Suprapubic skin (tissue), 4 donors: Measurements from ENCODE around the gene CNTNAP3. TPM values are rescaled to one million over a fixed set of nuclear protein-coding genes. Genes with fewer than 3 reads are reported as not detected.
"Not testable (repeated sequence)": the region's sequence is repeated elsewhere in the genome, so short reads cannot be mapped to it uniquely, and the experiment has no call there.

Experiments used
- DNase-seq, 2 donors: peaks; one replicate each; pipeline ENCODE4 v3.0.0-alpha.2; 2019; ENCODE audit warnings: low spot score in 2 of 2
- H3K27ac ChIP-seq: fragments of 200-600 bp; sonication (generic); one replicate; pipeline ENCODE4 v1.5.1; 2019
- H3K27me3 ChIP-seq: fragments of 200-600 bp; sonication (generic); one replicate; pipeline ENCODE4 v1.5.1; 2019
- H3K36me3 ChIP-seq: fragments of 200-600 bp; sonication (generic); one replicate; pipeline ENCODE4 v1.5.1; 2019
- H3K4me1 ChIP-seq: fragments of 200-600 bp; sonication (generic); one replicate; pipeline ENCODE4 v1.5.1; 2019
- H3K4me3 ChIP-seq: fragments of 200-600 bp; sonication (generic); one replicate; pipeline ENCODE4 v1.5.1; 2019; ENCODE audit warnings: mild to moderate bottlenecking
- H3K9me3 ChIP-seq: fragments of 200-600 bp; sonication (generic); one replicate; pipeline ENCODE4 v1.5.1; 2019
- WGBS: methylation state at CpG from one replicate; pipeline ENCODE4 v1.1.5; 2018; 5-methylcytosine and 5-hydroxymethylcytosine counted together
- total RNA-seq, 4 donors: library from RNA; depleted of rRNA; stranded (reverse); fragments of >200 nt; gene quantifications; one replicate each; pipeline ENCODE4 v1.1.0, GENCODE V29; 2016

The CNTNAP3 gene
- total RNA-seq = 10 to 100 TPM; 21.0 to 91.9 (median 27.3) TPM

- H3K36me3 ChIP-seq, H3K9me3 ChIP-seq, H3K4me1 ChIP-seq, H3K27ac ChIP-seq, H3K4me3 ChIP-seq, DNase-seq, H3K27me3 ChIP-seq: not testable (repeated sequence)
- no CpG with 5 or more reads among the region's 42 CpGs for WGBS
Measured at GRCh38 chr9:39287980-39288379, at the start of gene CNTNAP3. Gene CNTNAP3, minus strand, starts transcription at chr9:39288167. Its CDS starts 103 bp downstream, at chr9:39288064.

- H3K4me3 ChIP-seq, H3K4me1 ChIP-seq, H3K9me3 ChIP-seq, DNase-seq, H3K27ac ChIP-seq, H3K36me3 ChIP-seq, H3K27me3 ChIP-seq: not testable (repeated sequence)
- no CpG with 5 or more reads among the region's 4 CpGs for WGBS
Measured at GRCh38 chr9:39279995-39280394, 8.0 kb downstream of the CNTNAP3 start.

GRCh38 chr9:39242513-39242912 is 45.5 kb downstream of the CNTNAP3 start:
- H3K27me3 ChIP-seq, H3K4me3 ChIP-seq, H3K27ac ChIP-seq, DNase-seq, H3K36me3 ChIP-seq, H3K9me3 ChIP-seq, H3K4me1 ChIP-seq: not testable (repeated sequence)
- WGBS = no CpG with 5 or more reads among the region's 4 CpGs

- H3K36me3 ChIP-seq, H3K9me3 ChIP-seq, H3K27me3 ChIP-seq, H3K4me1 ChIP-seq, H3K4me3 ChIP-seq, H3K27ac ChIP-seq, DNase-seq: not testable (repeated sequence)
- no CpG with 5 or more reads among the region's 12 CpGs for WGBS
Measured at GRCh38 chr9:39232130-39232991, 55.6 kb downstream of the CNTNAP3 start.

- DNase-seq, H3K4me1 ChIP-seq, H3K4me3 ChIP-seq, H3K27me3 ChIP-seq, H3K27ac ChIP-seq, H3K36me3 ChIP-seq, H3K9me3 ChIP-seq: not testable (repeated sequence)
- no CpG with 5 or more reads among the region's 1 CpG for WGBS
Measured at GRCh38 chr9:39215976-39216375, 72.0 kb downstream of the CNTNAP3 start.

- not testable (repeated sequence) for H3K4me1 ChIP-seq, H3K27me3 ChIP-seq, H3K36me3 ChIP-seq, DNase-seq, H3K4me3 ChIP-seq, H3K27ac ChIP-seq, H3K9me3 ChIP-seq
- WGBS = no CpG with 5 or more reads among the region's 3 CpGs
Measured at GRCh38 chr9:39209773-39210172, 78.2 kb downstream of the CNTNAP3 start.

- WGBS = no CpG with 5 or more reads among the region's 6 CpGs
- not testable (repeated sequence) for H3K4me3 ChIP-seq, H3K9me3 ChIP-seq, H3K4me1 ChIP-seq, H3K36me3 ChIP-seq, H3K27me3 ChIP-seq, DNase-seq, H3K27ac ChIP-seq
Measured at GRCh38 chr9:39206643-39207042, 81.3 kb downstream of the CNTNAP3 start.

GRCh38 chr9:39205842-39206241 is 82.1 kb downstream of the CNTNAP3 start:
- WGBS = no CpG with 5 or more reads among the region's 4 CpGs
- H3K36me3 ChIP-seq, H3K27ac ChIP-seq, H3K9me3 ChIP-seq, DNase-seq, H3K4me3 ChIP-seq, H3K4me1 ChIP-seq, H3K27me3 ChIP-seq: not testable (repeated sequence)

- H3K27ac ChIP-seq, H3K36me3 ChIP-seq, DNase-seq, H3K9me3 ChIP-seq, H3K4me1 ChIP-seq, H3K4me3 ChIP-seq, H3K27me3 ChIP-seq: not testable (repeated sequence)
Measured at GRCh38 chr9:39200412-39200811, 87.6 kb downstream of the CNTNAP3 start.

GRCh38 chr9:39198000-39198709 is 89.8 kb downstream of the CNTNAP3 start:
- WGBS = no CpG with 5 or more reads among the region's 7 CpGs
- H3K4me3 ChIP-seq, DNase-seq, H3K4me1 ChIP-seq, H3K36me3 ChIP-seq, H3K27me3 ChIP-seq, H3K27ac ChIP-seq, H3K9me3 ChIP-seq: not testable (repeated sequence)

- H3K4me1 ChIP-seq, H3K4me3 ChIP-seq, H3K27me3 ChIP-seq, H3K36me3 ChIP-seq, DNase-seq, H3K27ac ChIP-seq, H3K9me3 ChIP-seq: not testable (repeated sequence)
- WGBS = no CpG with 5 or more reads among the region's 10 CpGs
Measured at GRCh38 chr9:39171370-39171769, 116.6 kb downstream of the CNTNAP3 start.

- not testable (repeated sequence) for H3K4me1 ChIP-seq, H3K9me3 ChIP-seq, H3K4me3 ChIP-seq, H3K27me3 ChIP-seq, H3K27ac ChIP-seq, DNase-seq, H3K36me3 ChIP-seq
- WGBS = no CpG with 5 or more reads among the region's 3 CpGs
Measured at GRCh38 chr9:39157714-39158113, 130.3 kb downstream of the CNTNAP3 start.

- H3K9me3 ChIP-seq, DNase-seq, H3K36me3 ChIP-seq, H3K27ac ChIP-seq, H3K4me3 ChIP-seq, H3K4me1 ChIP-seq, H3K27me3 ChIP-seq: not testable (repeated sequence)
- WGBS = 76% methylated on average over 7 of the region's 51 CpGs
Measured at GRCh38 chr9:39132826-39133552, 155.0 kb downstream of the CNTNAP3 start.

GRCh38 chr9:39121401-39121800 is 166.6 kb downstream of the CNTNAP3 start:
- H3K27me3 ChIP-seq, H3K4me1 ChIP-seq, H3K4me3 ChIP-seq, H3K9me3 ChIP-seq, H3K27ac ChIP-seq, H3K36me3 ChIP-seq, DNase-seq: not testable (repeated sequence)
- 32% methylated on average over 2 of the region's 2 CpGs for WGBS
